Measurements from ENCODE around the gene KAZALD1.

DNA sequence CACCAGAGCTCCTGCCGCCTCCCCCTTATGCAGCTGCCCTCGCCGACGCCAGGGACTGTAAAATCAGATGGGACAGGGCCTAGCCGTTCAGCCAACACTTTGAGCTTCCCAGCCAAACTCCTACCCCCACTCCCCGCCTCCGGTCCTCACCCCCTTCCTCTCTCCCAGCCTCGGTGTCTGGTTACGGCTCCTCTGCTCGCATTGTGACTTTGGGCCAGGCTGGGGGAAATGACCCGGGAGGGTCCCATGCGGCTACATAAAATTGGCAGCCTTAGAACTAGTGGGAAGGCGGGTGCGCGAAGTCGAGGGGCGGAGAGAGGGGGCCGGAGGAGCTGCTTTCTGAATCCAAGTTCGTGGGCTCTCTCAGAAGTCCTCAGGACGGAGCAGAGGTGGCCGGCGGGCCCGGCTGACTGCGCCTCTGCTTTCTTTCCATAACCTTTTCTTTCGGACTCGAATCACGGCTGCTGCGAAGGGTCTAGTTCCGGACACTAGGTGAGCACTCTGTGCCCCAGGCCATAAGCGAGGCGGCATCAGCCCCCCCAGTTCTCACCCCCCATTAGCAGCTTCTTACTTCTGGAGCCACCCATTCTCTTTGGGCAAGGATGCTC is at the start of gene KAZALD1:
- TF ChIP-seq GATA2 (IDR thresholded peaks at IDR 0.05; ENCODE audit: low read depth, low read length) (no peak), GATA3 (IDR thresholded peaks at IDR 0.05; ENCODE audit: low read depth, low read length) (no peak)

All from SH-SY5Y (cell line).